Neuronal stem cell (in vitro differentiated cells): ENCODE measurements around the gene MICAL2.

Experiments used
- DNase-seq: peaks from one replicate; pipeline ENCODE4 v3.0.0-alpha.2; 2013; ENCODE audit warnings: low spot score
- H2AFZ ChIP-seq: one replicate; pipeline ENCODE4 v1.6.1; 2013; ENCODE audit warnings: mild to moderate bottlenecking, low read length, inconsistent platforms
- H2AK5ac ChIP-seq: 2 replicates; pipeline ENCODE4 v1.6.1; 2013; ENCODE audit warnings: low read depth, mild to moderate bottlenecking, inconsistent platforms, low read length, moderate library complexity, mixed read lengths
- H2BK120ac ChIP-seq: 2 replicates; pipeline ENCODE4 v1.6.1; 2013; ENCODE audit warnings: low read depth, mild to moderate bottlenecking, inconsistent platforms, low read length, moderate library complexity, mixed read lengths
- H2BK12ac ChIP-seq: one replicate; pipeline ENCODE4 v1.6.1; 2013; ENCODE audit warnings: low read length, inconsistent platforms
- H2BK15ac ChIP-seq: 2 replicates; pipeline ENCODE4 v1.6.1; 2013; ENCODE audit warnings: mild to moderate bottlenecking, low read length, inconsistent platforms, mixed read lengths
- H2BK5ac ChIP-seq: one replicate; pipeline ENCODE4 v1.6.1; 2013; ENCODE audit warnings: inconsistent platforms, mild to moderate bottlenecking, low read length, moderate library complexity
- H3K14ac ChIP-seq: one replicate; pipeline ENCODE4 v1.6.1; 2013; ENCODE audit warnings: low read length, inconsistent platforms
- H3K18ac ChIP-seq: 2 replicates; pipeline ENCODE4 v1.6.1; 2013; ENCODE audit warnings: low read length, inconsistent platforms
- H3K23ac ChIP-seq: 2 replicates; pipeline ENCODE4 v1.6.1; 2013; ENCODE audit warnings: low read depth, mild to moderate bottlenecking, mixed read lengths, low read length, inconsistent platforms; ENCODE audit not compliant: poor library complexity
- H3K27ac ChIP-seq: replicated peaks from 3 replicates; pipeline ENCODE4 v1.5.1; 2013; ENCODE audit warnings: low read length, inconsistent platforms
- H3K27me3 ChIP-seq, 3 experiments: 2 replicates each; pipeline ENCODE4 v1.6.1; 2013; ENCODE audit warnings: low read length in 3 of 3, mild to moderate bottlenecking in 2 of 3, inconsistent platforms in 1 of 3, low read depth in 1 of 3, mixed read lengths in 1 of 3, moderate library complexity in 1 of 3; ENCODE audit not compliant: control insufficient read depth in 3 of 3, insufficient read depth in 3 of 3
- H3K36me3 ChIP-seq, 2 donors: replicated peaks in 1 of 2; 2 replicates each; pipeline ENCODE4 v1.6.1; 2013; ENCODE audit warnings: low read length in 2 of 2; ENCODE audit not compliant: control insufficient read depth in 2 of 2, insufficient read depth in 2 of 2
- H3K4ac ChIP-seq: 2 replicates; pipeline ENCODE4 v1.6.1; 2013; ENCODE audit warnings: inconsistent platforms, mild to moderate bottlenecking, low read length, moderate library complexity
- H3K4me1 ChIP-seq, 2 donors: 1 replicate in 1 of 2; 2 replicates in 1 of 2; pipeline ENCODE4 v1.6.1; 2013; ENCODE audit warnings: low read length in 2 of 2, low read depth in 1 of 2; ENCODE audit not compliant: control insufficient read depth in 2 of 2, insufficient read depth in 1 of 2
- H3K4me2 ChIP-seq: one replicate; pipeline ENCODE4 v1.6.1; 2013; ENCODE audit warnings: mild to moderate bottlenecking, low read length, inconsistent platforms; ENCODE audit not compliant: insufficient read depth, poor library complexity, severe bottlenecking
- H3K4me3 ChIP-seq, 2 donors: 2 replicates each; pipeline ENCODE4 v1.5.1; 2013; ENCODE audit warnings: low read length in 2 of 2, mild to moderate bottlenecking in 2 of 2, inconsistent platforms in 1 of 2, moderate library complexity in 1 of 2
- H3K79me1 ChIP-seq: one replicate; pipeline ENCODE4 v1.6.1; 2013; ENCODE audit warnings: low read depth, mild to moderate bottlenecking, inconsistent platforms, low read length, moderate library complexity
- H3K9ac ChIP-seq: one replicate; pipeline ENCODE4 v1.6.1; 2013; ENCODE audit warnings: mild to moderate bottlenecking, low read depth, low read length, inconsistent platforms; ENCODE audit not compliant: poor library complexity
- H3K9me3 ChIP-seq, 2 donors: replicated peaks in 1 of 2; 2 replicates each; pipeline versions ENCODE3 to v1.6.1; 2013; ENCODE audit warnings: low read length in 2 of 2, mild to moderate bottlenecking in 2 of 2, inconsistent platforms in 1 of 2, low read depth in 1 of 2, mixed read lengths in 1 of 2, moderate library complexity in 1 of 2; ENCODE audit not compliant: control insufficient read depth in 2 of 2, insufficient read depth in 1 of 2
- H4K8ac ChIP-seq: one replicate; pipeline ENCODE4 v1.6.1; 2013; ENCODE audit warnings: low read depth, mild to moderate bottlenecking, inconsistent platforms, low read length, moderate library complexity
- H4K91ac ChIP-seq: one replicate; pipeline ENCODE4 v1.6.1; 2013; ENCODE audit warnings: low read length, low read depth, mild to moderate bottlenecking, inconsistent platforms; ENCODE audit not compliant: poor library complexity
- WGBS, 2 donors: extraction: QIAGEN DNeasy Blood & Tissue Kit; methylation state at CpG; one replicate each; pipeline ENCODE4 v1.1.7; 2013; ENCODE audit warnings: missing lambda C conversion rate in 2 of 2, mixed read lengths in 1 of 2; ENCODE audit not compliant: insufficient read length in 2 of 2, insufficient replicate concordance in 1 of 2; ENCODE audit errors: extremely low coverage in 2 of 2; 5-methylcytosine and 5-hydroxymethylcytosine counted together

Gene MICAL2

GRCh38 chr11:12269104-12269441 is 158.7 kb downstream of the MICAL2 start:
- no peak overlapping the region for H3K27ac ChIP-seq
- H3K27me3 ChIP-seq = peaks cover 0 to 3% (median 0%) of the 10 kb centered on the region in 3 experiments
- H3K4me2 ChIP-seq = no peak overlapping the region
- H2AFZ ChIP-seq = peak overlapping the region; percentile 53
- no peaks in the 10 kb centered on the region for H3K79me1 ChIP-seq
- H3K18ac ChIP-seq = no peak overlapping the region
- peaks cover 2 to 4% of the 10 kb centered on the region in 2 donors for H3K4me1 ChIP-seq
- H4K91ac ChIP-seq = no peak overlapping the region
- DNase-seq = no peak
- no peak overlapping the region for H3K9ac ChIP-seq
- no peak overlapping the region for H3K23ac ChIP-seq
- H3K36me3 ChIP-seq = no peaks in the 10 kb centered on the region
- no peaks in the 10 kb centered on the region for H3K9me3 ChIP-seq
- H2AK5ac ChIP-seq = no peak overlapping the region
- peak overlapping the region; percentile 2 for H2BK15ac ChIP-seq
- no CpG with 5 or more reads among the region's 3 CpGs for WGBS, 2 donors
- H2BK12ac ChIP-seq = no peak overlapping the region
- no peak overlapping the region for H2BK120ac ChIP-seq
- no peak overlapping the region for H4K8ac ChIP-seq
- no peak overlapping the region for H2BK5ac ChIP-seq
- no peak overlapping the region for H3K4ac ChIP-seq
- no peak overlapping the region for H3K14ac ChIP-seq
- no peak overlapping the region for H3K4me3 ChIP-seq

GRCh38 chr11:12269446-12270214 is 159.2 kb downstream of the MICAL2 start:
- peaks cover 0 to 3% (median 0%) of the 10 kb centered on the region in 3 experiments for H3K27me3 ChIP-seq
- no peak overlapping the region for H2BK5ac ChIP-seq
- H3K9ac ChIP-seq = no peak overlapping the region
- no peak overlapping the region for H2BK120ac ChIP-seq
- no peaks in the 10 kb centered on the region for H3K79me1 ChIP-seq
- peak overlapping the region; percentile 40 for H2AK5ac ChIP-seq
- no peak overlapping the region for H3K4ac ChIP-seq
- DNase-seq = no peak
- no peak overlapping the region for H3K14ac ChIP-seq
- H3K4me2 ChIP-seq = no peak overlapping the region
- H4K91ac ChIP-seq = no peak overlapping the region
- H3K4me1 ChIP-seq = peaks cover 2 to 4% of the 10 kb centered on the region in 2 donors
- H4K8ac ChIP-seq = no peak overlapping the region
- H3K9me3 ChIP-seq = no peaks in the 10 kb centered on the region
- no CpG with 5 or more reads among the region's 12 CpGs for WGBS, 2 donors
- H3K36me3 ChIP-seq = no peaks in the 10 kb centered on the region
- no peak overlapping the region for H3K4me3 ChIP-seq
- H2AFZ ChIP-seq = peak overlapping the region; percentile 53
- H3K18ac ChIP-seq = peak overlapping the region; percentile 23
- no peak overlapping the region for H3K27ac ChIP-seq
- H2BK15ac ChIP-seq = peak overlapping the region; percentile 2
- no peak overlapping the region for H3K23ac ChIP-seq
- no peak overlapping the region for H2BK12ac ChIP-seq

DNA sequence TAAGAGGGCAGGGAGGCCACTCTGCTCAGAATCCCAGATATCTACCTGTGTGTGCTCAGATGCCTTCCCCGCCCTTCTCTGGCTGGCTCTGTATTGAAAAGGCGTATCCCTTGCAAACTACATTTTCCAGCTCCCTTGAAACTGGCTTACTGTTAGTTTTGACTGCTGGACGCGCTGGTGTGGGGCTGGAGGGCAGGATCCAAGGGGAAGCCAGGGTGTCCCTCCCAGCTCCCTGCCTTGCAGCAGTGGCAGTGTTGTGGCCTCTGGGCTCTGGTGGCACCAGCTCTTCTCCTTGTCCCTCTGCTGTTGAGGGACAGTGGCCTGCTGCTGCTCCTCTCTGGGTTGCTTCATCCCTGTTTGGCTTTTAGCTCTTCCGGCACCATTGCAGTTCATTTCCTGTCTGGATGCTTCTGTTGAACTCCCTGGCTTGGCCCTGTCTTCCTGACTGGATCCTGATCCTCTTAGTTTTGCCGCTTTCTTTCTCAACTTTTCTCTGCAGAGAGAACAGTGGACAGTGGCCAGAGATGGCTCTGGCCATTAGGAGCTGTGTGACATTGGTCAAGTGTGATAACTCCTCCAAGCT is 159.9 kb downstream of the MICAL2 start:
- Histone ChIP-seq H2AFZ (peak overlapping the region; percentile 38), H3K23ac (no peak overlapping the region), H3K4me2 (no peak overlapping the region), H3K4me3 (no peak overlapping the region), H3K9me3 (no peaks in the 10 kb centered on the region), H2BK15ac (no peak overlapping the region), H2AK5ac (no peak overlapping the region), H4K91ac (no peak overlapping the region), H2BK5ac (no peak overlapping the region), H3K9ac (no peak overlapping the region), H2BK12ac (no peak overlapping the region), H3K4me1 (peaks cover 2 to 4% of the 10 kb centered on the region in 2 donors), H2BK120ac (no peak overlapping the region), H3K27me3 (peaks cover 0 to 3% (median 0%) of the 10 kb centered on the region in 3 experiments), H3K18ac (no peak overlapping the region), H3K36me3 (no peaks in the 10 kb centered on the region), H3K14ac (peak overlapping the region; percentile 14), H3K4ac (no peak overlapping the region), H4K8ac (no peak overlapping the region), H3K27ac (no peak overlapping the region), H3K79me1 (no peaks in the 10 kb centered on the region)
- no CpG with 5 or more reads among the region's 6 CpGs for WGBS, 2 donors
- no peak for DNase-seq

- peaks cover 0 to 3% (median 0%) of the 10 kb centered on the region in 3 experiments for H3K27me3 ChIP-seq
- no peak overlapping the region for H2BK5ac ChIP-seq
- H3K79me1 ChIP-seq = no peaks in the 10 kb centered on the region
- no peak overlapping the region for H3K14ac ChIP-seq
- no peak overlapping the region for H3K18ac ChIP-seq
- H2AK5ac ChIP-seq = no peak overlapping the region
- H2AFZ ChIP-seq = no peak overlapping the region
- no peak overlapping the region for H3K23ac ChIP-seq
- no peak overlapping the region for H4K8ac ChIP-seq
- H3K27ac ChIP-seq = no peak overlapping the region
- H2BK15ac ChIP-seq = no peak overlapping the region
- H4K91ac ChIP-seq = no peak overlapping the region
- H2BK120ac ChIP-seq = no peak overlapping the region
- no peak overlapping the region for H3K4me3 ChIP-seq
- DNase-seq = no peak
- H3K9me3 ChIP-seq = no peaks in the 10 kb centered on the region
- H3K9ac ChIP-seq = no peak overlapping the region
- no peaks in the 10 kb centered on the region for H3K36me3 ChIP-seq
- H2BK12ac ChIP-seq = no peak overlapping the region
- WGBS, 2 donors = no CpG with 5 or more reads among the region's 8 CpGs
- no peak overlapping the region for H3K4ac ChIP-seq
- peaks cover 2 to 4% of the 10 kb centered on the region in 2 donors for H3K4me1 ChIP-seq
- H3K4me2 ChIP-seq = no peak overlapping the region
Measured at GRCh38 chr11:12270817-12271216, 160.4 kb downstream of the MICAL2 start.
